ENCODE results near the gene MLLT3.

MLLT3 gene

GRCh38 chr9:20409321-20410092, 212.8 kb downstream of the MLLT3 start:
- no peak for DNase-seq (ENCODE audit: low read depth)

GRCh38 chr9:20408513-20408912, 213.8 kb downstream of the MLLT3 start:
- DNase-seq (ENCODE audit: low read depth): no peak

- DNase-seq (ENCODE audit: low read depth): no peak
Observed at GRCh38 chr9:20407013-20407412, 215.3 kb downstream of the MLLT3 start.

DNA sequence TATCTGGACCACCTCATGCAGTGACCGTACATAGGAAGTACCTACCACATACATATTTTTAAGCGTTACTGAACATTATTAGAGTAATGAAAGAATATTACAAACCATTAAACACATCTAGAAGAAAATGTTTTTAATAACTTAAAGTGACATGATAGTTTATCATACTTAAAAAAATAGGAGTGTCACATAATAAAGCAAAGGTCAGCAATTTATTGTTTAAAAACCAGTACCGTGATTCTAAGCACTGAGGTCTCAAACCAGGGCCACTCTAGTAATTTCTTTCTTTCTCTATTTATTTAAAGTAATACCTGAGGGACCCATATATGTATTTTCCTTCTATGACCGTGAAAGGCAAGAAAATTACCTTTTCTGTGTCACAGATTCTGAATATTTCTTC, 216.0 kb downstream of the MLLT3 start:
- DNase-seq (ENCODE audit: low read depth): no peak

GRCh38 chr9:20405616-20406015, 216.7 kb downstream of the MLLT3 start:
- no peak for DNase-seq (ENCODE audit: low read depth)

DNA sequence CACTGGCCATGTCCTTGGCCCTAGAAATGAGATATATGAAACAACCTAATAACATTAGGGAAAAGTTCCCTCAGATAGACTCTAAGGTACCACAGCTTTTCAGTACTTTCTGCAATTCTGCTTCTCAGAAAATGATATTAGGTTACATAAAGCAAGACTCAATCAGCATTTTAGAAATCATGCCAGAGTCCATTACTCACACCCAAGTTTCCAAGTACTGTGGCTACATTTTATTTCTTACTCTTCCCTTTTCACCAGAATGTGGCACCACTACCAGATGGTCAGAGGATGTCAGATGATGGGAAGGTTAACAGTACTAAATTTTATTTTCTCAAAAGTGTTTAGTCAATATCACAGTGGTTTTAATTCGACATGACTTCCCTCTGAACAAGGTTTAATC, 217.2 kb downstream of the MLLT3 start:
- no peak for DNase-seq (ENCODE audit: low read depth)

GRCh38 chr9:20404192-20404813, 218.0 kb downstream of the MLLT3 start:
- DNase-seq (ENCODE audit: low read depth): no peak

DNA sequence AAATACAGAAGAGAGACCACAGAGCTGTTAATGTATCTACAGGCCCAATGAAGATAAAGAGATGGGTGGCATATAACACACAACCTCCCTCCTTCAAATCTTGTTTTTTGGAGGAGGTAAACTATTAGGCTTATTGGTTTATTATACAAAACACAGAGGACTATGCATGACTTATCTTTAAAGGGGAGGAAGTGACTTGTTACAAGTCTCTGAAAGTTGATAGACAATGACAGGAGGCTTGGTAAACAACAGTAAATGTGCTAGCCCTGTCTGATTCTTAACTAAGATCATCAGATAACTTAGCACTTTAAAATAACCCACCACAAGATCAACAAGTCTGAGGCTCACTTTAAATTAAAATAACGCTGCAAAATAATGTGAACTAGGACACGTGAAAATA, 219.0 kb downstream of the MLLT3 start:
- no peak for DNase-seq (ENCODE audit: low read depth)

- DNase-seq (ENCODE audit: low read depth): no peak
Observed at GRCh38 chr9:20402273-20402875, 219.9 kb downstream of the MLLT3 start.

GRCh38 chr9:20398536-20399338, 223.6 kb downstream of the MLLT3 start:
- no peak for DNase-seq (ENCODE audit: low read depth)

- no peak for DNase-seq (ENCODE audit: low read depth)
Observed at GRCh38 chr9:20397348-20397747, 225.0 kb downstream of the MLLT3 start.

- no peak for DNase-seq (ENCODE audit: low read depth)
Observed at GRCh38 chr9:20396509-20396908, 225.8 kb downstream of the MLLT3 start.

DNA sequence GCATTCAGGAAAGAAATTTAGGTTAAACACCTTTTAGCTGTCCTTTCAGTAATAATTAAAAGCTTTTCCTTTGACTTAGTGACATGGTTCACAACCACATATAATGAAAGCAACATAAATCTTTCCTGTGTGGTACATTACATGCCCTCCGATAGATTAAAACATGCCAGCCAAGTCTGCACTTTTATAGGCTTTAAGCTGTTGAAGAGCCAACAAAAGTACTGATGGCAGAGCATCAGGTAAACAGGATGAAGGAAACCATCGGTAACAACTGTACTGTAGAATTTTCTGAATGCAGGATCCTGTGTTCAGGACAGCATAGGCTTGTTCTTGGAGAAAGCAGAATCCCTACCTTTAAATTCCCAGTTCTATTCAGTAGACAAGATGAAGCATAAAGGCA, 226.6 kb downstream of the MLLT3 start:
- no peak for DNase-seq (ENCODE audit: low read depth)

DNA sequence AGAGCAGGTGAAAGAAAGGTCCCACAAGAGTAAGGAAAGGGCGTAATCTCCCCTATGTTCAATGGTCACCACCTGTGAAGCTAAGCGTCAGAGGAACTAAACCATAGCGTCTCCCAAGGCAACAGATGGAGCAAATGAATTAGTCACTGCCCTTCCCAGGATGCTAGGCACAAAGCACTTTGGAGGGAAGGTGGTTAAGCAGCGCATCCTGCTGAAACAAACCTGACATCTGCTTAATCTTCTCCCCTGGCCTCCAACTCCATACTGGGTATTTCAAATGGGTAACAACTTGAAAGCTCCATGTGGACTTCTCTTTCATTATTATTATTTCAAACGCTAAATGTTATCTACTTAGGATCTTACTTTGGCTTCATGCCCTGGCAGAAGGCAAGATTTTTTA, 227.3 kb downstream of the MLLT3 start:
- no peak for DNase-seq (ENCODE audit: low read depth)

DNA sequence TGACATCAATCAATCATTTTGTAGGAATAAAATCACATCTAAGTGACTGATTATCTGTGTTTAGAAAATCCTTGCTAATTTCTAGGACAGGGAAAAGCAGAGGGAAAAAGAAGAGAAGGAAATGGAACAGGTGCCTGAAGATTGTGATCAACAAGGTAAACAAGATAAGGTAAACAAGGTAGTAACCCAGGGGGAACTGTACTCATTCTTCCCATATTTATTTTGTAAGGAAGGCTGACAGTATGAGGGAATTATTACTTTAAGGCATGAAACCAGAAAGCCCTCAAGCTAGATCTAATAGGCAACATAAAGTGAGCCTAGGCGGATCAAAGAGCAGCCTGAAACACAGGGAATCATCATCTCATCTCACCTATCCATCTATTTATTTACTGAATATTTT, 231.1 kb downstream of the MLLT3 start:
- DNase-seq (ENCODE audit: low read depth): no peak

GRCh38 chr9:20390400-20390799, 231.9 kb downstream of the MLLT3 start:
- no peak for DNase-seq (ENCODE audit: low read depth)

GRCh38 chr9:20387062-20387461, 235.2 kb downstream of the MLLT3 start:
- DNase-seq (ENCODE audit: low read depth): no peak

DNA sequence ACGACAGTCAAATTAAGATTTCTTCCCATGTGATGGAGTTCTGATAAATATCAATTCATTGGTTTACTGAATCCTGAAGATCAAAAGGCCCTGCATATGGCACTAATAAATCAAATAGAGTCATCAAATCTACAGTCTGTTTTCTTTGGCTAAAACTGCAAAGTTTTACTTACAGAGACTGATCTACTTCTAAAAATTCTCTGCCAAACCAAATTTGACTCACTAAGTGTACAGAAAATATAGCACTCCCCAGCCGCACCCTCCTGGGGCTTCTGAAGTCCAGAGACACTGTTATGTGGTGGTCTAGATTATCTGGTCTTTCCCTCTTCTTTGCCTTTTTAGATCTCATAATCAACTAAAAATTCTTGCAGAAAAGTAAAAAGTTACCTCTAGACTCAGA, 237.7 kb downstream of the MLLT3 start:
- peak; percentile 10 for DNase-seq (ENCODE audit: low read depth)

DNA sequence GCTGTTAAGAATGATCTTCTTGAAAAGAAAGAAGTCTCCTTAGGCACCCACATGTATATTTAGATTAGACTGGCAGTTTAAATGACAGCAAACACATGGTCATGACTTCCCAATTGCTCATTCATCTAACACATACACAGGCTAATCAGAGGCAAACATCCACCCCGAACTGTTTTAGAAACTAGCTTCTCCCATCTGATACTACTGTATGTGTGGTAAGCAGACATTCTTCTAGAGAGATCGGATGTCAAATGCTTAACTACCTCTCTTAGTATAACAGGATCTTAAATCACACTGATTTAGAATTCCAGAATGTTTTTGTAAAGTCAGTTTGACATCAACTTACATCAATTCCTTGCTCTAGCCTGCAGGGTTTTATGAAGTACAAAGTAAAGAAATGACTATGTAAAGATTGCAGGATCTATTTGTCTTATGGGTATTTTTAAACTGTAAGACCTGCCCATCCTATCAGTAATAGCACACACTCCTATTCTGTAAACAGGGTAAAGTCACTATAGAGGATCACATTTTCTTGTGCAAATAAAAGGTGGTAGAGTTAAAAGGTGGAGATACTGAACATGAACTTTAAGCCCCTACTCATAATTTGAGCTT, 239.7 kb downstream of the MLLT3 start:
- no peak for DNase-seq (ENCODE audit: low read depth)

DNA sequence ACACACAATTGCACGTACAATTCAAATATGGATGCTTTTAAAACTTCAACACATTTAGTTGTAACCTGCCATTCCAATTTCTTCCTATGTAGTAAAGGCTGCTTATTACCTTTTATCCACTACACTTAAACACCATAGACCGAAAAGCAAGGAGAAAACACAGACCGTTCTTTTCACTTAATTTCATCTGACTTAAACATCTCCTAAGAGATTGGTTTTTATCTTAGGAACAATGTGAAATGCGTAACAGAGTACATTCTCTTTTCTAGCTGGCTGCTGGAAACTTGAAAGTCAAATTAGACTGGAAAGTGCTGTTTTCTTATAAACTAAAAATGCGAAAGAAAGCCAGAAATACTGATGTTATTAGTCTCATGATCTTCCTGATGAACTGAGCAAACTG, 241.8 kb downstream of the MLLT3 start:
- DNase-seq (ENCODE audit: low read depth): no peak

GRCh38 chr9:20379804-20380225, 242.5 kb downstream of the MLLT3 start:
- no peak for DNase-seq (ENCODE audit: low read depth)

DNA sequence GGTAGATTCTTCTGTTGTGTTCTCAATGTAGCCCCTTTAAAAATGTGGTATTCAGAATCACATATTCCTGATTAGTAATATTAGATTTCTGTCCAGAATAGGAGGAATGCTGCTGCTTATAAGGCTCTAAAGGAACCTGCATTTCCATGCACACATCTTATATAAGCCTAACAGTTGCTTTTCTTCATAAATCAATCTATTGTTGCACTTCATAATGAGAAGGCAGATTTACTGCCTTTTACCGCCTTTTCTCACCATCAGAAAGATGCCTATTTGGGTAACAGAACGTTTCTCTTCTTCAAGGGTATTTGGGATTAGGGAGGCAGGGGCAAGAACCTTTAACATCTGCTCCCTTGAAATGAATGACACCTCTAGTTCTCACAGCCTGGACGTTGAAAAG, 243.4 kb downstream of the MLLT3 start:
- DNase-seq (ENCODE audit: low read depth): no peak

Data from fibroblast of the conjunctiva (primary cell).